HG03460 (cell line): ENCODE results near the gene STX18.

Experiments used
- ATAC-seq: cut with Tn5 transposase; IDR thresholded peaks from one replicate; pipeline ENCODE4 v1.9.1; 2021; ENCODE audit not compliant: unreplicated experiment

Gene STX18

DNA sequence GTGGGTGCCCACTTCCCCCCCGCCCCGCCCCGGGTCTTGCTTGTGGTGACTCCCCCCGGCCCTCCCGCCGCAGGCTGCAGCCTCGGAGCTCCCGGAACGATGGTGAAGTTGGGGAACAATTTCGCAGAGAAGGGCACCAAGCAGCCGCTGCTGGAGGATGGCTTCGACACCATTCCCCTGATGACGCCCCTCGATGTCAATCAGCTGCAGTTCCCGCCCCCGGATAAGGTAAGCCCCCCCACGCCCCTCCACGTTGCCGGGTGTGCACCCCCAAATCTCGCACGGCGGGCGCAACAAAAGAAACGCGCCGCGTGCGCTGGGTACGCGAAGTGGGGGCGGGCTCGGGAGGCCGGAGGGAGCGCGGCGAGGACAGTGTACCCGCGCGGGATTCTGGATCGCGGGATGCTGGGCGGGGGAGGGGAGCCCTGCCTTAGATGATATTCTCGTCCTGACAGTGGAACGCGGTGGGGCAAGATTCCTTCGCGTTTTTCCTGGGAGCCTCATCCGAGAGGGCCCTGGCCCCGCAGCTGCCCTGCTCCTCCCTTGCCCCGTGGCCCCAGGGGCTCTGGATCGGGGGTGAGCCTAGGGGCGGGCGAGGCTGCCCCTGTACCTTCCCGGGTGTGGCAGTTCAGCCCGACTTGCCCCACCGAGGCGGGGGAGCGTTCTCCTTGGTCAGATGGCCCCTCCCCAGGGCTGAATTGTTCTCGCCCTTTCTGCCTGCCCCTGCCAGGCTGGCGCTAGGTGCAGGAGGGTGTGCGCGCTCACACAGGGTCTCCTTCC lies 154.1 kb downstream of the STX18 start:
- ATAC-seq, result no peak

DNA sequence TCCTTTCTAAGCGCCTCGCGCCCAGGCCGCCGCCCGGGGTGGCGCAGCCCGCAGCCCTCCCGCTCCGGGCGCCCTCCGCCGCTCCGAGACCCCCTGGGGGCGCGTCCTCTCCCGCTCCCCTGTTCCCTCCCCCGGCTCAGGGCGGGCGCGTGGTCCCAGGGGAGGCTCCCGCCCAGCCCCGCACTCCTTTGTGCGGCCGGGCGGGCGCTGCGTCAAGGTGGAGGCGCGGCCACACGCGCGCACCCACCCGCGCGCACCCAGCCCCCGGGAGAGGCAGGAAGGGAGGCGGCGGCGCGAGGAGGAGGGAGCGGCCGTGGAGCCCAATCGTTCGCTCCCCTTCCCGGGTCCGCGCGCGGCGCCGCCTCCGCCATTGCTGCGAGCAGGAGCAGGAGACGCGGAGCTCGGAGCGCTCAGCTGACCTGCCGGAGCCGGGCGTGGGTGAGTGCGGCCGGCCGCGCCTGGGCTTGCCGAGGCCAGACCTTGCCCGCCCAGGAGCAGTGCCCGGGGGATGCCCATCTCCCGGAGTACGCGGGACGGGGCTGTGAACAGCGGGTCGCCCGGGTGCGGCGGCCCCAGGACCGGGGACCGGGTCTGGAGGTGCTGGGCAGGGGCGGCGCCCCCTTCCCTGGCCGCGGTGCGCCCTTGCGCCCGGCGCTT lies 155.0 kb downstream of the STX18 start, which contains the start of gene NSG1:
Gene NSG1 (plus strand): TSS at position 367 of the 657 bp plus-strand sequence. CDS start 528 bp downstream, outside the sequence.
- ATAC-seq, result no peak

DNA sequence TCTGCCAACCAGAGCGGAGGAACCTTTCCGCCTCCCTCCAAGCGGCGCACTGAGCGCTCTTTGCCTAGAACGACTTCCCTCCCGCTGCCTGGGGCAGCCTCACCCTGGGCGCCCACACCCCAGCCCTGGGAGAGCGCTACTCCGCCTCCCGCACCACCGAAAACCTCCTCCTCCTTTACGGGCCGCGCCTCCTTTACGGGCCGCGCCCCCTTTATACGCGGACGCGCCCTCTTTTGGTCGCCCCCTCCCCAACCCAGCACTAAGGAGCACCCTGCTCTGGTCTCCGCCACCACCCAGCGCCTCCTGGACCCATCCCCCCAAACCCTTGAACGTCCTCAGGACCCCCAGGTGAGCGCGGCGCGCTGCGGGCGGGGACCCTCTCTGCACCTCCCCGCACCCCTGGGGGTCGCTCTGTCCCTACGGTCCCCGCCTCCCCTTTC lies 155.5 kb downstream of the STX18 start:
- no peak for ATAC-seq

DNA sequence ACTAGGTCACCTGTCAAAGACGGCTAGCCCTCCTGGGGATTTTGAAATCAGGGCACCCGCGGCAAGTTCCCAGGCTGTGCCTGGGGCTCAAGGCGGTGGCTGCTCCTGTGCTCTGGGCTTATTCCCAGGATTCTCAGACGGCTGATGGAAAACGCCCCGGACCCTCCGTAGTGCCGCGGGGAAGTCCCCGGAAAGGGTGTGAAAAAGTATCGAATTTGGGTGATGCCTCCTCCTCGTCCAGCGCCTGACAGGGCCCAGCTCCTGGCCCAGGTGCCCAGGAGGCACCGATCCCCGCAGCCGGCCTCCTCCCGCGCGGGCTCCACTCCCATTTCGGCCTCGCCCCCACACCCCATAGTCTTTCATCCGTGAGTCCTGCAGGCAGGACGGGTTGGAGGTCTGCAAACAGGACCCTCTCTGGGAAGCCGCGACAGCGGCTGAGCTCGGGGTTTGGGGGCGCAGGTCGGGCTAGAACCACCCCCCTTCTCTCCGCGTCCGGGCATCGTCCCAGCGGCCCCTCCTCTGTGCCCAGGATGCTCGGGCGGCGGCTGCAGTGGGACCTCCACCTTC lies 156.0 kb downstream of the STX18 start:
- no peak for ATAC-seq

DNA sequence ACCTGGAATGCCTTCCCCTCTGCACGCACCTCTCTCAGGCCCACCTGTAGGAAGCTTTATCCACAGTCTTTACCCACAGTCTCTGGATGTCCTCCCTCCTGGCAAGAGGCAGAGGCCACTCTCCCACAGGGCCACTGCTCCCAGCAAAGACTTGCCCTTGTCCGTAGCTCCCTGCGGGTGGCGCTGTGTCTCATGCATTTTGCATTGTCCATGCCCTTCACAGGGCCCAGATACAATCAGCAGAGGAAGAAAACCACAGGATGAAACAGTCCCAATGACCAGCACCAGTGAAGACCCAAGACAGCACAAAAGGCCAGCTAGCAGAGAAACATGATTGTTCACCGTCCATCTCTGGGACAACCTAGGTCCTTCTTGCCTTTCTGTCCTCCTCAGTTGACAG lies 157.0 kb downstream of the STX18 start:
- ATAC-seq, result no peak

DNA sequence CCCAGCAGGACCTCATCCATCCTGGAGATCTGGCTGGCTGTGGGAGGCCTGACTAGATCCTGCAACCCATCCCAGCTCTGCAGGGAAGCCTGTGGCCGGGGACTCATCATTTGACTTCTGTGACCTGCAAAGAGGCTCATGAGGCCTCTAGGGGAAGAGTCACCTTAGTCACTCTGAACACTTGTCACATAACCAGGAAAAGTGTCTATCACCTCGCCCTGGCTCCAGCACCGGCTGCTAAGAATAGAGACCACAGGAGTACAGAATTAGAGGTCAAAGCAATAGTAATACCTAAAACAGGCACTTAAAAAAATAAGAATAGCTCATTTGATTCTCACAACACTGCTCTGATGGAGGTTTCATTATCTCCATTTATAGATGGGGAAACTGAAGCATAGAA lies 158.8 kb downstream of the STX18 start:
- ATAC-seq, result no peak

DNA sequence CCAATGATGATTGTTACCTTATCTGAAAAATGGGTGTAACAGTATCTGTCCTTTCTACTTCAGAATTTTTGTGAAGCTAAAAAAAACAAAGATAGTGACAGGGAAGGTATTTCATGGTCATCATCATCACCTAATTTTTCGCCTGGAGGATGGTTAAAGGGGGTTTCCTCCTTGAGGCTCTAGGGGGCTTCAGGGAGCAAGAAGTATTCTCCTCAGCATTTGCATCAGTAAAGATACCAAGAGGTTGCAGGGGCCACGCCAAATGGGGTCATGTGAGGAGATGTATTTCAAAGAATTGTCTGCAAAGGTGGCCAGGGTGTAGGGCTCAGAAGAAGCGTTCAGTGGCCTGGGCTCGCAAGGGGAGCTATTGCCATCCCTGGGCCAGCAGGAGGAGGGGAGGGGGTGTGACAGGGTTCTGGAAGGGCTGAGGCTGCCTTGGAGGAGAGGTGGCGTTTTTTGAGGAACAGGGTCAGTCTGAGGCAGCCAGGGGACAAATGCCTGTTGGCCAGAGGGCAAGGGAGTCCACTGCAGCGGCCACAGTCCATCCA lies 162.2 kb downstream of the STX18 start:
- ATAC-seq, result no peak

DNA sequence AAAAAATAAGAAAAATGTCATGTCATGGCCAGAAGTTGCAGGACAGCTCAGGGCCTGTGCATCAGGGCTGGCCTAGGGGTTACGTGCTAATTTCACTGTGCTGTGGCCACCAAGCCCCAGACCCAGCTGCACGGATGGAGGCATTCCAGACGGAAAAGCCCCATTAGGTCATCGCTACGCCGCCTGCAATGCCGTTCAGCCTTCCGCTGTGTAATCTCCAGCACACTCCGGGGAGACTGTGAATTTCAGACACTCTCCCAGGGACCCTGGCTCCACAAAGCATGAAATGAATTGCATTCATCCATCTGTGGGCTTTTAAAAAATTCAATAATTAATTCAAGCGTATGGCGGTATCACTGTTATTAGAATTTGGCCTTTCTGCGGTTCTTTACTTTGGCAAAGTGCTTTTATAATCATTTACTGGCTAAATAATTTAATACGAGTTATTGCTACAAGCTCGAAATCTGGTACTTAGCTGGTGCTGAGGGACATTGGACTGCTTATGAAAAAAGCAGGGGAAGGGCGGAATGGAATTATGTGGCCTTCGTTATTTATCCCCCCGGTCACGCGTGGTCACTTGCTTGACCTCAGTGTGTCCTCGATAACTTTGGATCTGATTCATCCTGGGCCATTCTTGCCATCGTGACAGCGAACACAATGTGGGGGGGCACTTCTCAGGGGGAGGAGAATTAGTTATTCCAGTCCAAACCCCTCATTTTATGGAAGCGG lies 164.0 kb downstream of the STX18 start:
- ATAC-seq, result no peak

DNA sequence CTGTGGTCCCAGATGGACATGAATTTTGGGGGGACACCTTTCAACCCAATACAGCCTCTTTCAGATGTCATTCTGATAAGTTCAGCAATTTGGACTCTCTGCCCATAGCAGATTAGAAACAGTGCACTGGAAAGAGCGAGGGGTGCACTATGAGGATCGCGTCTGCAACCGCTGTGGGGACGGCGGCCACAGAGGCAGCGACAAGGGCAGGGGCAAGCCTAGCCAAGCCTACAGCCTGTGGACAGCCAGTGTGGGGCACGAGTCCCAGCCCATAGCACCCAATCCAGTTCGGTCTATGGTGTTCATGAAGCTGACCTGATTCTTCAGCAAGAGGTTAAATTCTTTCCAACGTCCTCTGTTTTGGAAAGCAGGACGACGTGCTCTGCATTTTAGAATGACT lies 164.7 kb downstream of the STX18 start:
- no peak for ATAC-seq

DNA sequence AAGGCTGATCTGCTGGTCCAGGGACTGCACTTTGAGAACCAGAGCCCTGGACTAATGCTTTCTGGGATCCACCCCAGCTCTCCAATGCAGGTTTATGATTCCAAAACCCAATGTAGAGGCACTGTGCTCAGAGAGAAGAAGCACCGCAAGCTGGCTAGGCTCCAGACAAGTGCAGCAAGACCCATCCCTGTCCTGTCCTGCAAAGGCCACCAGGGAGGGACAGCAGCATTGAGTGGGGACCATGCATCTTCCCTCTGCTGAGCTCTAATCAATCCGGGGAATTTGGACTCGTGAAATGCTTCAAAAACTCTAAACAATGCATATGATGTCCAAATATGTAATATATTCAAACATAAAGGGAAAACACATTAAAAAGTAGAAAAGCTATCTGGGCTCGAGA lies 165.8 kb downstream of the STX18 start:
- ATAC-seq, result no peak

DNA sequence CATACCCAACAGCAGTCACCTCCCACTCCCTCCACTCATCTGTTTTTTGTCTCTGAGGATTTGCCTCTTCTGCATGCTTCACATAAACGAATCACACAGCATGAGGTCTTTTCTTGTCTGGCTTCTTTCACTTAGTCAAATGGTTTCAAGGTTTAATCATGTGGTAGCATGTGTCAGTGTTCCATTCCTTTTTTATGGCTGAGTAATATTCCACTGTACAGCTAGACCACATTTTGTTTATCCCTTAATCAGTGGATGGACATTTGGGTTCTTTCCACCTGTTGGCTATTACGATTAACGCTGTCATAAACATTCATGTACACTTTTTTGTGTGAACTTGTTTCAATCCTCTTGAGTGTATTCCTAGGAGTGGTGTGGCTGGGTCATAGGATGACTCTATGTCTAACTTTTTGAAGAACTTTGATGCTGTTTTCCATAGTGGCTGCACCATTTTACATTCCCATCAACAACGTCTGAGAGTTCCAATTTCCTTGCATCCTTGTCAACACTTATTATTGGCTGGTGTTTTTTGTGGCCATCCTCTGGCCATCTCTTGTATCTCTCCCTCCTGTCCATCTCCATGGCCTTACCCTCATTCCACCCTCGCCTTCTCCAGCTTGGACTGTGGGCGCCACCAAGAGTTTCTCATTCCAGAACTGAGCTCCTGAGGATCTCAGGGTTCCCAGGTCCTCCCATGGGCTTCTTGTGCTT lies 167.3 kb downstream of the STX18 start:
- ATAC-seq, result no peak
